ENCODE results near the gene CLBA1.

Gene CLBA1

GRCh38 chr14:104970231-104971068 is 15.1 kb upstream of the CLBA1 start:
- H3K4me3 ChIP-seq (replicated peaks; ENCODE audit: low read depth, low read length) = peak overlapping the region; percentile 43
- DNase-seq (ENCODE audit: low read depth) = peak; percentile 80
- no peak for TF ChIP-seq CTCF (IDR thresholded peaks at IDR 0.05; ENCODE audit: low read length, missing control alignments)

DNA sequence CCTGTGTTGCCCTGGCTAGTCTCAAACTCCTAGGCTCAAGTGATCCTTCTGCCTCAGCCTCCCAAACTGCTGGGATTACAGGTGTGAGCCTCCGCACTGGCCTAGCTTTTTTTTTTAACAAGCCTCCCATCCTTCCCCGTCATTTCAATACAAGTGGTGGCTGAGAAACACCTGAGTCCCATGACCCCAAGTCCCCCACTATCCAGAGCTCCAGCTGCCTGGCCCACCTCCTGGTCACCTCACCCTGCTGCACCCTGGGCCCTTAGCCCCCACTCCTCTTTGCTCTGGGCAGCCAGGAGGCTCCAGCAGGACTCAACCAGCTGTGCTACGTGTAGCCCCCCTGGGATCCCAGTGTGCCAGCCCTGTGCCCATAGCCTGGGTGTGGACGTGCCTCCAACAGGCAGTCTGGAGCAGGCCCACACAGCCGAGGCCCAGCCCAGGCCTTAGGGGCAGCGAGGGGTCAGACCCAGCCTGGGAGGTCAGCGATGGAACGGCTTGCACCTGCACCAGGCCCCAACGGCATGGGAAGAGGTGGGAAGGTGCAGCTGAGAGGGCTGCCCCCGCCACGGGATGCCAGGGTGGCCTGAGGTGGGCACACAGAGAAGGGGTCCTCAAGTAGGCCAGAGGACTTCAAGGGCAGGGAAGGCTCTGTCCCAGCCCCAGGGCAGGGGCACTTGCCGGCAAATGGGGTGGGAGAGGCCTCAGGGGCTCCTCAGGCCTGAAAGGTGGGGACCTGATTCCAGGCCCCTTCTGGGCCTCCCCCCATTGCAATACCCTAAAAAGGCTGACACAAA is 13.9 kb upstream of the CLBA1 start:
- no peak overlapping the region for H3K4me3 ChIP-seq (replicated peaks; ENCODE audit: low read depth, low read length)
- TF ChIP-seq CTCF (IDR thresholded peaks at IDR 0.05; ENCODE audit: low read length, missing control alignments) = no peak

DNA sequence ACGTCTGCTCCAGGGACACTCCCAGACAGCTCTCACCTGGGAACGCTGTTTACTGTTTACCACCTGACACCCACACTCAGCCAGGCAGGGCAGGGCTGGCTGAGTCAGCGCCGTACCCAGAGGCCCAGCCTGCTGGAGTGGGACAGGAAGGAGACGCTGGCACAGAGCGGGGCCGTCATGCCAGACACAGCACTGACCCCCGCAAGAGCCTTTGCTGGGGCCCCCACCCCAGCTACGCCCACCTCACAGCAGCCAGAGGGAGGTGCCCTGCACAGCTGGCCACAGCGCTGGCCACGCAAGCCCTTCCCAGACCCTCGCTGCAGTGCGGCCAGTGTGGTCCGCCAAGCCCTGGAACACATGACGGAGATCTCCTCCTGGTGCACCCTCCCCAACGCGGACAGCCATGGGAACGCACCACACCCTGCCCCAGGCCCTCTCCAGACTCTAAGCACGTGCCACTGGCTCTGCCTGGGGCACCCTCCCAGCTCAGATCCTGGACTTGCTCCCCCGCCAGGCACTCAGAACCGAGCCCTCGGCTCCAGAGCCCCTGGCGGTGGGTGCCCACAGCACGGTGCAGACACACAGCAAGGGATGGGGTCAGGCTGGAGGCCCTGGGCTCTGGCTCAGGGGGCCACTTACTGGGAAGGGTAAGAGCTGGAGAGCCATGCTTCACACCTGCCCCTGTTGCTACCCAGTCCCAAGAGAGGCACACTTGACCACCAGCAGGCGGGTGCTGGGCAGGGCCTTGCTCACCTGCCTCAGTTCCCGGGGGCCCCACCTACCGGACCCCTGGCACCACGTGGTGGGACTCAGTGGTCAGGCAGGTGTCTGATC is 13.1 kb upstream of the CLBA1 start:
- no peak overlapping the region for H3K4me3 ChIP-seq (replicated peaks; ENCODE audit: low read depth, low read length)
- DNase-seq (ENCODE audit: low read depth) = no peak

More for the DNA sequence above, 13.9 kb upstream of the CLBA1 start:
- DNase-seq (ENCODE audit: low read depth) = no peak

DNA sequence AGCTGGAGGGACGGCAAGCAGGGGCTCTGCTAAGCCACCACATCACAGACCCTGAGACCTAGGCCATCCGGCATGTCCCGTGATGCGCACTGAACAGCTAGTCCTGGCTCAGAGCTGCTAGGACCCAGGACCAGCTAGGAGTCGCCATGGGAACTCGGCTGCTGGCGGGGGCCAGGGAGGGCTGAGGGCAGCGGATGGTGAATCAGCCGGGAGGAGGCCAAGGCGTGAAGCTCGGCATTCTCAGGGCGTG is 12.5 kb upstream of the CLBA1 start:
- peak; percentile 95 for DNase-seq (ENCODE audit: low read depth)
- H3K4me3 ChIP-seq (replicated peaks; ENCODE audit: low read depth, low read length) = no peak overlapping the region
- no peak for TF ChIP-seq CTCF (IDR thresholded peaks at IDR 0.05; ENCODE audit: low read length, missing control alignments)

More for the DNA sequence above, 13.1 kb upstream of the CLBA1 start:
- no peak for TF ChIP-seq CTCF (IDR thresholded peaks at IDR 0.05; ENCODE audit: low read length, missing control alignments)

DNA sequence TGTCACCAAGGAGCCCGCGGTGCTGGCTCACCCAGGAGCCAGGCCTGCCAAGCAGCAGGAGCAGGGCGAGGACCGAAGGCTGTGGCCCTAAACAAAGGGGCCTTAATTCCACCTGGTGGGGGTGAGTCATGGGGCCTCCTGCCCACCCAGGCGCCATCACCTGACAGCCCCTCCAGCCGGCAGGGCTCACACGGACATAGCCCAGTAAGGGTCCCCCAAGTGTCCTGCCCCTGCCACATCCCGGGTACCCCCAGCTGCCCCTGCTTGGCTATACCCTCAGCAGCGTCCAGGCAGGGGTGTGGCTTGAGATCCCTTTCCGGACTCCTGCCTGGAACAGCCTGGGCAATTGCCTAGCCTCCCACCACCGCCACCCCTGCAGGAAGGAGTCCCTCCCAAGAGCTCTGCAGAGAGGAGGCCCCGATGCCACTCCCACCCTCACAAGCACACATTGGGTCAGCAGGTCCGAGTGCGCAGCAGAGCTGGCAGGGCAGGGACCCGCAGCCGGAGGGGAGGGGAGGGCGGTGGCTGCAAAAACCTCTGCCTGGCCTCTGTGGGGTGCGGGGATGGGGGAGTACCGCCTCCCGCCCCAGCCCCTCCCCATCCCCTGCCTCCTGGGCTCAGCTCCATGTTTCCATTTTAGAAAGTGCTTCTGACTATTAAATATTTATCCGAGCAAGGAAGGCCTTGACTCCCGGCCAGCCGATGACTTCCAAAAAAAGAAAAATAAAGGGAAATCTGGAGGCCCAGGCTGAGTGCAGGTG is 12.0 kb upstream of the CLBA1 start:
- TF ChIP-seq CTCF (IDR thresholded peaks at IDR 0.05; ENCODE audit: low read length, missing control alignments) = no peak
- peak overlapping the region; percentile 2 for H3K4me3 ChIP-seq (replicated peaks; ENCODE audit: low read depth, low read length)
- peak; percentile 87 for DNase-seq (ENCODE audit: low read depth)

- no peak overlapping the region for H3K4me3 ChIP-seq (replicated peaks; ENCODE audit: low read depth, low read length)
- no peak for TF ChIP-seq CTCF (IDR thresholded peaks at IDR 0.05; ENCODE audit: low read length, missing control alignments)
- no peak for DNase-seq (ENCODE audit: low read depth)
These were observed 11.4 kb upstream of the CLBA1 start for GRCh38 chr14:104974146-104974541.

Data from fibroblast of pulmonary artery (primary cell).